Common myeloid progenitor, CD34-positive (primary cell): ENCODE measurements around the gene FILIP1.

Experiments
- CTCF ChIA-PET: fragments of 350-600 bp; sonication (Branson Sonifier 250); formaldehyde crosslinking; loops from one replicate; lab custom pipeline; 2021; ENCODE audit warnings: antibody characterized with exemption; lab: Charles Lee
- POLR2A ChIA-PET: fragments of 350-600 bp; sonication (Branson Sonifier 250); formaldehyde crosslinking; loops from one replicate; lab custom pipeline; 2021; ENCODE audit warnings: antibody characterized with exemption; lab: Charles Lee
- DNase-seq, 3 donors: peaks; one replicate each; pipeline versions ENCODE4 v3.0.0 to v3.0.0-alpha.2; 2013
- H3K27ac ChIP-seq, 2 experiments: 1 replicate in 1 of 2; 2 replicates in 1 of 2; pipeline ENCODE4 v1.7.0; 2013; ENCODE audit warnings: inconsistent platforms in 2 of 2, low read length in 2 of 2, mild to moderate bottlenecking in 2 of 2, low read depth in 1 of 2, moderate library complexity in 1 of 2; ENCODE audit not compliant: severe bottlenecking in 2 of 2, insufficient read depth in 1 of 2, poor library complexity in 1 of 2
- H3K27me3 ChIP-seq, 5 experiments: replicated peaks in 2 of 5; 1 replicate in 3 of 5; 2 replicates in 2 of 5; pipeline versions ENCODE4 v1.6.1 to v1.7.0; 2013; ENCODE audit warnings: low read length in 4 of 5, mild to moderate bottlenecking in 2 of 5, moderate library complexity in 2 of 5, inconsistent platforms in 1 of 5; ENCODE audit not compliant: insufficient read depth in 5 of 5, control insufficient read depth in 4 of 5
- H3K36me3 ChIP-seq, 4 experiments: 1 replicate in 2 of 4; 2 replicates in 2 of 4; pipeline versions ENCODE4 v1.6.1 to v1.7.0; 2013; ENCODE audit warnings: low read length in 3 of 4, control low read depth in 1 of 4, mild to moderate bottlenecking in 1 of 4; ENCODE audit not compliant: control insufficient read depth in 4 of 4, insufficient read depth in 4 of 4
- H3K4me1 ChIP-seq, 4 experiments: 1 replicate in 3 of 4; 2 replicates in 1 of 4; pipeline versions ENCODE4 v1.6.1 to v1.7.1; 2013; ENCODE audit warnings: low read length in 3 of 4, mild to moderate bottlenecking in 3 of 4, control low read depth in 1 of 4, inconsistent platforms in 1 of 4, moderate library complexity in 1 of 4; ENCODE audit not compliant: control insufficient read depth in 4 of 4, insufficient read depth in 4 of 4; ENCODE audit errors: control extremely low read depth in 1 of 4
- H3K4me3 ChIP-seq, 7 experiments: 1 replicate in 4 of 7; 2 replicates in 3 of 7; pipeline versions ENCODE4 v1.5.1 to v1.7.0; 2013; ENCODE audit warnings: mild to moderate bottlenecking in 7 of 7, low read length in 6 of 7, moderate library complexity in 6 of 7, inconsistent platforms in 2 of 7, low read depth in 2 of 7, control low read depth in 1 of 7; ENCODE audit not compliant: insufficient read depth in 4 of 7, control insufficient read depth in 1 of 7; ENCODE audit errors: extremely low read depth in 1 of 7
- H3K9me3 ChIP-seq, 5 experiments: 1 replicate in 4 of 5; 2 replicates in 1 of 5; pipeline versions ENCODE4 v1.6.1 to v1.7.1; 2013; ENCODE audit warnings: low read length in 4 of 5, mild to moderate bottlenecking in 2 of 5, inconsistent platforms in 1 of 5, low read depth in 1 of 5, moderate library complexity in 1 of 5; ENCODE audit not compliant: control insufficient read depth in 4 of 5, insufficient read depth in 2 of 5; ENCODE audit errors: control extremely low read depth in 1 of 5
- WGBS: methylation state at CpG from one replicate; pipeline ENCODE4 v1.1.5; 2013; ENCODE audit not compliant: insufficient coverage; 5-methylcytosine and 5-hydroxymethylcytosine counted together

Gene FILIP1

DNA sequence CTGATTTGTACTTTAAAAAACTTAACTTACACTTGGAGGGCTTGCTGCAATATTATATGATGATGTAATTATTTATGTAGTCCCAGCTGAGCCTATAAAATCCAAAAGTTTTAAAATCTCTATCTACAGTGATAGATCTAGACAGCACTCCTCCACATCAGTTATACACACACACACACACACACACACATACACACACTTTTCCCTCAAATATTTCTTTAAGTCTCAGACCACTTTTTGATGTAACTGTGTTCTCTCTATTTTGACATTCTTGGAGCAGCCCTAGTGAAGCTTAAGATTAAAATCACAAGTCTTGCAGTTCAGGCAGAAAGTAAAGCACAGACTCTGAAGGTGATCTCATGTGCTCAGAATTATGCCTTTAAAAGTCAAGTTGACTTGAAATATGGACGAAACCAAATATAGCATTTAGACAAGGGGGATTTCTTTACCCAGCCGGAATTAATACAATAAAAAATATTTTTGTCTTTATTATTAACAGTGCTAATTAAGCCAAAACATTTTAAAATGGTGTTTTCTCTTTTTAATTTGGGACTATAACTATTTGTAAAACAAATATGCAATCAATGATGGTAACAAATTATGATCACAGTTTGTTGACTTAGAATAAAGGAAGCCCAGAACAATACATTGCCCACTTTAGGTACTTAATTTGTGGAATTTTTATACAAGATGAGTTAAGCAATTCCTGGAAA lies 145.5 kb downstream of the FILIP1 start:
- H3K4me1 ChIP-seq, result peaks cover 0 to 6% (median 5%) of the 10 kb centered on the region in 4 experiments
- H3K27me3 ChIP-seq, result peaks cover 5 to 30% (median 14%) of the 10 kb centered on the region in 5 experiments
- no peak overlapping the region for H3K27ac ChIP-seq
- no peaks in the 10 kb centered on the region for H3K36me3 ChIP-seq
- H3K4me3 ChIP-seq, result no peak overlapping the region
- DNase-seq, result no peak
- ChIA-PET POLR2A (interaction anchor here (0.6 kb wide), 1 partner anchor 117 kb away, joined by 4 read pairs; no protein-coding TSS in a partner anchor), CTCF (no interaction called here)
- no peaks in the 10 kb centered on the region for H3K9me3 ChIP-seq
- WGBS, result no CpG with 5 or more reads among the region's 2 CpGs

GRCh38 chr6:75345413-75345812 lies 148.2 kb downstream of the FILIP1 start:
- ChIA-PET POLR2A (no interaction called here), CTCF (no interaction called here)
- DNase-seq, result no peak

GRCh38 chr6:75344455-75344854 lies 149.1 kb downstream of the FILIP1 start:
- ChIA-PET POLR2A (no interaction called here), CTCF (interaction anchor here (0.6 kb wide), 1 partner anchor 10 kb away, joined by 3 read pairs; no protein-coding TSS in a partner anchor)
- no peak for DNase-seq
- H3K4me1 ChIP-seq, result peaks cover 0 to 2% (median 2%) of the 10 kb centered on the region in 4 experiments
- H3K36me3 ChIP-seq, result no peaks in the 10 kb centered on the region
- H3K9me3 ChIP-seq, result no peaks in the 10 kb centered on the region
- no peak overlapping the region for H3K27ac ChIP-seq
- H3K4me3 ChIP-seq, result no peak overlapping the region
- H3K27me3 ChIP-seq, result peaks cover 0 to 14% (median 8%) of the 10 kb centered on the region in 5 experiments

More at GRCh38 chr6:75345413-75345812, 148.2 kb downstream of the FILIP1 start:
- no peaks in the 10 kb centered on the region for H3K36me3 ChIP-seq
- no peak overlapping the region for H3K4me3 ChIP-seq
- H3K27me3 ChIP-seq, result peaks cover 1 to 23% (median 10%) of the 10 kb centered on the region in 5 experiments
- H3K4me1 ChIP-seq, result peaks cover 0 to 6% (median 5%) of the 10 kb centered on the region in 4 experiments
- H3K9me3 ChIP-seq, result no peaks in the 10 kb centered on the region
- WGBS, result 100% methylated on average over 9 of the region's 9 CpGs
- no peak overlapping the region for H3K27ac ChIP-seq

DNA sequence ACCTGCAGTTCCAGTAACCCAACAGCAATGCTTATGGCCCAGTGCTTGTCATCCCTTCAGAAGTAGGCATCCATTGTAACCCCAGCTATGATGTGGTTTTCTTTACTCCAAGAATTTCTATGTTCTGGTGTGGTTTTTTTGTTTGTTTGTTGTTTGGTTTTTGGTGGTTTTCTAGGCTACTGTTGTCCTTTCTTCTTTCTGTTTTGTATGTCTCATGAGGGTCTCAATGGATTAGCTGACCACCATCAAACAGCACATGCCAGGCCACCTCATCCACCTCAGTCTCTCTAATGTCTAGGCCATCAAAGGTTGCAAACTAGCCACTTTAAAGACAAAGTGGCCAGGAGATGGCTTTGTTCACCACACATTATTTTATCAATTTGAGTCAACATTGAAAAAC lies 149.6 kb downstream of the FILIP1 start:
- DNase-seq, result no peak
- H3K27ac ChIP-seq, result no peak overlapping the region
- no peaks in the 10 kb centered on the region for H3K36me3 ChIP-seq
- ChIA-PET CTCF (no interaction called here), POLR2A (no interaction called here)
- H3K27me3 ChIP-seq, result peaks cover 0 to 10% (median 5%) of the 10 kb centered on the region in 5 experiments
- H3K4me1 ChIP-seq, result no peaks in the 10 kb centered on the region
- H3K4me3 ChIP-seq, result no peak overlapping the region
- H3K9me3 ChIP-seq, result no peaks in the 10 kb centered on the region

DNA sequence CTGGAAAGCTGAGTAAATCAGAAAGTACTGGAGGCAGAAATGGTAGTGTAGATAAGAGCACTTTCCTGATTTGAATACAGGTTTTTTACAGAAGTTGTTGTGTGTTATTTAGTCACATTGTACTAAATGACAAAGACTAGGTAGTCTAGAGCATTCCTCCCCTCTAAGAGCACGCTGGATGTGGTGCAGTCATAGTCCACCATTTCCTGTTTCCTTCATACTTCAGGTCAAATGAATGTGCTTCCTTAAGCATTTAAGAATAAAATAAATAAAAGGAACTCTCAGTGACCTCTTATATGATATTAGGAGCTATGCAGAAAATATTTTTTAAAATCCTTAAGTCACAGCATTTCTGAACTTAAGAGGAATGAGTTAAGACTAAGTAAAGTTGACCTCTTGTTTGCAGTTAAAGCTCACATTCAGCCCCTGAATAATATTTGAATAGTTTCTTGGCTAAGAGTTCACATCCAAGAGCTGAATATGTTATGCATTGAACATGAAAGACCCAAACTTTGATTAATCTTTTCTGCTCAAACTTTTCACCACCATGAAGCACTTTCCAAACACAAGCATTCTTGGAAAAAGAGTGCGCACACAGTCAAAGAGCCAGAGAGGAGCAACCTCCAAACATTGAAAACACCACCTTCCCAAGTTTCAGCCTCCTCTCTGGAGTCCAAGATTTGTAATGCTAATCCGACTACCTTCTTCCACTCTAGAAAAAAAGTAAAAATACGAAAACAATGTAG lies 155.6 kb downstream of the FILIP1 start:
- Histone ChIP-seq H3K9me3 (no peaks in the 10 kb centered on the region), H3K27me3 (peaks cover 0 to 1% (median 0%) of the 10 kb centered on the region in 5 experiments), H3K4me3 (no peak overlapping the region), H3K27ac (no peak overlapping the region), H3K4me1 (no peaks in the 10 kb centered on the region), H3K36me3 (no peaks in the 10 kb centered on the region)
- DNase-seq, result no peak
- ChIA-PET CTCF (interaction anchor here (1.2 kb wide), 1 partner anchor 130 kb away, joined by 3 read pairs; no protein-coding TSS in a partner anchor), POLR2A (no interaction called here)
- 0% methylated on average over 1 of the region's 4 CpGs for WGBS

DNA sequence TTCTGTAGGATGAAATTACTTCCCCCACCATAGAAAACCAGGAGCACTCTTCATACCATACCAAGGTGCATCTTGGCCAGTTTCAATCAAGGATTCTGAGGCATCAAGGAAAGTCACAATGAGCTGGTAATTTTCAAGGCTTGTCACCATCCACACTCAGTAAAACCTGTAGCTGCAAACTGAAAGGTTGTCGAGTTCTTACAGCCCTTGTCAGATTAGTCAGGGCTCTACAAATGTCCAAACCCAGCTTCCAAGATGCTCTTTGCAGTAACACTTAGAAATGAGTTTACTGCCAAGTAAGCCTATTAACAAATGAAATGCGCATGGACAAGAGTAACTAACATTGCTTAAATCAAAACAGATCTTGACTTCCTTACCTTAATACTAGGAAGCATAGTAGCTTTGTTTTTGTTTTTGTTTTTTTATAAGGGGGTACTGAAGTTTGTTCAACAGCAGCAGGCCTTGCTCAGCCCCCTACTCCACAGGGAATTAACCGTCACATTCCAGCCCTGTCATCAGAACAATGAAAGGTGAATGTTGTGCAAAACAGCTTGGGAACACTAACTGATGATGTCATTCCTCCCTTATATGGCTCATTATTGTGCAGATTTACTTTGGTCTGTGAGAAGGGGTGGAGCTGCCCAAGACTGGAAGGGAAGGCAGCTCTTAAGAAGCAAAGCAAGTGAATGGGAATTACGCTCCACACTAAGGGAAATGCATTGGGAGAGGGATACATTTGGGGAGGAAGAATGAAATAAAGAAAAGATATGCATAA lies 159.1 kb downstream of the FILIP1 start:
- ChIA-PET POLR2A (no interaction called here), CTCF (interaction anchor here (1.0 to 1.4 kb wide), 3 partner anchors 8 to 37 kb away, joined by 3 to 4 read pairs (median 3); no protein-coding TSS in a partner anchor)
- no peaks in the 10 kb centered on the region for H3K36me3 ChIP-seq
- no peak overlapping the region for H3K27ac ChIP-seq
- DNase-seq, result no peak
- peaks cover 0 to 2% (median 1%) of the 10 kb centered on the region in 5 experiments for H3K27me3 ChIP-seq
- no peak overlapping the region for H3K4me3 ChIP-seq
- H3K4me1 ChIP-seq, result no peaks in the 10 kb centered on the region
- WGBS, result 88% methylated on average over 2 of the region's 4 CpGs
- no peaks in the 10 kb centered on the region for H3K9me3 ChIP-seq
